ENCODE data around the gene MTHFSD. TPM values are rescaled to one million over a fixed set of nuclear protein-coding genes. Genes with fewer than 3 reads are reported as not detected.

Gene MTHFSD
- polyA plus RNA-seq, 1 donor from 2014 or later, result 25.0 TPM

GRCh38 chr16:86508028-86508946 lies 46.7 kb downstream of the MTHFSD start (continued):
- TF ChIP-seq POLR2AphosphoS5 (IDR thresholded peaks at IDR 0.05), result no peak

GRCh38 chr16:86507173-86508027 lies 47.6 kb downstream of the MTHFSD start:
- Histone ChIP-seq H3K9me3 (ENCODE audit: low read length) (no peaks in the 10 kb centered on the region), H2AFZ (ENCODE audit: low read depth, low read length) (no peak overlapping the region), H3K4me2 (ENCODE audit: low read length) (no peak overlapping the region), H3K9ac (ENCODE audit: low read length) (no peak overlapping the region), H3K9me2 (ENCODE audit: insufficient read depth, low read length) (no peaks in the 10 kb centered on the region), H3K36me3 (ENCODE audit: insufficient read depth, low read length) (no peaks in the 10 kb centered on the region), H3F3A (ENCODE audit: insufficient read depth, low read length, poor library complexity, severe bottlenecking) (no peaks in the 10 kb centered on the region), H3K27ac (ENCODE audit: low read length) (no peak overlapping the region), H3K27me3 (ENCODE audit: insufficient read depth, low read depth, low read length) (peaks cover 98% of the 10 kb centered on the region), H3K79me2 (replicated peaks; ENCODE audit: insufficient read depth, low read length) (no peaks in the 10 kb centered on the region), H3K4me3 (ENCODE audit: low read length) (no peak overlapping the region), H4K20me1 (ENCODE audit: insufficient read depth) (no peaks in the 10 kb centered on the region)
- no peak for TF ChIP-seq EP300 (conservative IDR thresholded peaks at IDR 0.05; ENCODE audit: poor library complexity, severe bottlenecking)
- no peak for TF ChIP-seq CTCF (IDR thresholded peaks at IDR 0.05; ENCODE audit: poor library complexity, severe bottlenecking)
- no peak for TF ChIP-seq RAD21 (conservative IDR thresholded peaks at IDR 0.05)
- TF ChIP-seq REST (IDR thresholded peaks at IDR 0.05; ENCODE audit: borderline replicate concordance), result no peak
- no peak for TF ChIP-seq POLR2AphosphoS5 (IDR thresholded peaks at IDR 0.05)
- no peak for TF ChIP-seq EZH2 (IDR thresholded peaks at IDR 0.05; ENCODE audit: borderline replicate concordance, insufficient read depth, low read length, poor library complexity, severe bottlenecking)
- no peak for TF ChIP-seq MXI1 (conservative IDR thresholded peaks at IDR 0.05; ENCODE audit: poor library complexity, severe bottlenecking)
- TF ChIP-seq SMC3 (conservative IDR thresholded peaks at IDR 0.05; ENCODE audit: poor library complexity), result no peak
- no peak for TF ChIP-seq TAF1 (IDR thresholded peaks at IDR 0.05; ENCODE audit: low read depth)
